Activated naive CD4-positive, alpha-beta T cell treated with anti-CD3 and anti-CD28 coated beads, Interleukin-2, amount 50 U/mL, for 72 hours (primary cell): ENCODE results near the gene IL20RB. TPM values are rescaled to one million over a fixed set of nuclear protein-coding genes. Genes with fewer than 3 reads are reported as not detected.

ENCODE experiments used
- ATAC-seq, 2 donors: fragments of 150-1000 bp; cut with Tn5 transposase; 2 replicates each; pipeline ENCODE4 v1.10.0; 2021; ENCODE audit warnings: mild to moderate bottlenecking in 2 of 2, moderate library complexity in 2 of 2
- DNase-seq, 2 donors: peaks; one replicate each; pipeline ENCODE4 v3.0.0; 2021 to 2022; ENCODE audit warnings: low spot score in 2 of 2
- H3K27ac Mint-ChIP-seq, 2 donors: one replicate each; pipeline ENCODE4 v1.8.0; 2022; ENCODE audit warnings: mild to moderate bottlenecking in 2 of 2, mixed read lengths in 2 of 2
- H3K36me3 Mint-ChIP-seq, 2 donors: one replicate each; pipeline ENCODE4 v1.8.0; 2022; ENCODE audit warnings: mixed read lengths in 2 of 2
- H3K9me3 Mint-ChIP-seq, 2 donors: one replicate each; pipeline ENCODE4 v1.8.0; 2022; ENCODE audit warnings: mixed read lengths in 2 of 2
- total RNA-seq, 2 donors: library from RNA; stranded (reverse); gene quantifications; one replicate each; pipeline ENCODE4 v1.2.3, GENCODE V29; 2022

IL20RB gene
- total RNA-seq, 2 donors from 2014 or later, result 1.8 to 1.9 TPM

GRCh38 chr3:137041686-137042085 lies 83.9 kb downstream of the IL20RB start:
- H3K36me3 Mint-ChIP-seq, result no peaks in the 10 kb centered on the region
- DNase-seq (no peak), ATAC-seq (no peak)
- no peak overlapping the region for H3K27ac Mint-ChIP-seq
- H3K9me3 Mint-ChIP-seq, result no peaks in the 10 kb centered on the region

- Mint-ChIP-seq H3K27ac (no peak overlapping the region), H3K9me3 (no peaks in the 10 kb centered on the region)
- no peak for ATAC-seq
Observed at GRCh38 chr3:137046747-137047146, 89.0 kb downstream of the IL20RB start.

GRCh38 chr3:137047240-137047639 lies 89.5 kb downstream of the IL20RB start:
- H3K27ac Mint-ChIP-seq, result no peak overlapping the region
- H3K36me3 Mint-ChIP-seq, result no peaks in the 10 kb centered on the region
- no peaks in the 10 kb centered on the region for H3K9me3 Mint-ChIP-seq
- DNase-seq (no peak), ATAC-seq (no peak)

More at GRCh38 chr3:137046747-137047146, 89.0 kb downstream of the IL20RB start:
- DNase-seq, result no peak
- no peaks in the 10 kb centered on the region for H3K36me3 Mint-ChIP-seq

- ATAC-seq (no peak), DNase-seq (no peak)
- Mint-ChIP-seq H3K9me3 (no peaks in the 10 kb centered on the region), H3K36me3 (no peaks in the 10 kb centered on the region), H3K27ac (no peak overlapping the region)
Observed at GRCh38 chr3:137050281-137050680, 92.5 kb downstream of the IL20RB start.

GRCh38 chr3:137052298-137052697 lies 94.5 kb downstream of the IL20RB start:
- H3K9me3 Mint-ChIP-seq, result no peaks in the 10 kb centered on the region
- DNase-seq, result no peak
- no peak for ATAC-seq

More at GRCh38 chr3:137052298-137052697, 94.5 kb downstream of the IL20RB start:
- Mint-ChIP-seq H3K27ac (no peak overlapping the region), H3K36me3 (no peaks in the 10 kb centered on the region)

Other genes with a start within 250 kb of the IL20RB start
- gene STAG1, start 205.6 kb upstream of the IL20RB start, total RNA-seq, result 10 to 100 TPM; 35.8 to 40.5 TPM
- gene SLC35G2, start 138.9 kb upstream of the IL20RB start, total RNA-seq, result 1 to 10 TPM; 1.9 to 6.4 TPM
- 10 to 100 TPM; 34.6 to 45.1 TPM for gene NCK1, start 95.8 kb upstream of the IL20RB start, total RNA-seq